CD4-positive, alpha-beta T cell treated with Interferon alpha-2 for 1 hour (primary cell): ENCODE data around the gene LPAR3.
"Not testable (repeated sequence)": the region's sequence is repeated elsewhere in the genome, so short reads cannot be mapped to it uniquely, and the experiment has no call there.

Experiments
- DNase-seq, 2 donors: peaks; one replicate each; pipeline ENCODE4 v3.0.0-alpha.2; 2020 to 2022

Gene LPAR3

GRCh38 chr1:84892705-84893618 lies at the start of gene LPAR3:
Gene LPAR3, minus strand, starts transcription at chr1:84893206. Its CDS starts 27,086 bp downstream, at chr1:84866120.
- peak in 1 of 2 donors; percentile 30 for DNase-seq

- no peak for DNase-seq
These were observed 48.8 kb upstream of the LPAR3 start for GRCh38 chr1:84941843-84942242.

- no peak for DNase-seq
These were observed 47.5 kb upstream of the LPAR3 start for GRCh38 chr1:84940481-84940880.

- DNase-seq = no peak
These were observed 46.8 kb upstream of the LPAR3 start for GRCh38 chr1:84939761-84940160.

- no peak for DNase-seq
These were observed 46.1 kb upstream of the LPAR3 start for GRCh38 chr1:84939151-84939550.

- peak; percentile 40 to 69 for DNase-seq
These were observed 43.3 kb upstream of the LPAR3 start for GRCh38 chr1:84936116-84936810.

- DNase-seq = no peak
These were observed 40.1 kb upstream of the LPAR3 start for GRCh38 chr1:84933011-84933611.

GRCh38 chr1:84930831-84931230 lies 37.8 kb upstream of the LPAR3 start:
- no peak for DNase-seq

GRCh38 chr1:84930329-84930728 lies 37.3 kb upstream of the LPAR3 start:
- peak in 1 of 2 donors; percentile 8 for DNase-seq

- DNase-seq = no peak
These were observed 36.6 kb upstream of the LPAR3 start for GRCh38 chr1:84929581-84929980.

GRCh38 chr1:84928979-84929378 lies 36.0 kb upstream of the LPAR3 start:
- no peak for DNase-seq

- no peak for DNase-seq
These were observed 30.3 kb upstream of the LPAR3 start for GRCh38 chr1:84923317-84923716.

GRCh38 chr1:84920159-84920558 lies 27.2 kb upstream of the LPAR3 start:
- no peak for DNase-seq

GRCh38 chr1:84919461-84919970 lies 26.5 kb upstream of the LPAR3 start:
- DNase-seq = no peak

GRCh38 chr1:84918726-84919336 lies 25.8 kb upstream of the LPAR3 start:
- DNase-seq = no peak

- no peak for DNase-seq
These were observed 23.9 kb upstream of the LPAR3 start for GRCh38 chr1:84916897-84917296.

- no peak for DNase-seq
These were observed 20.5 kb upstream of the LPAR3 start for GRCh38 chr1:84913555-84913892.

- DNase-seq = no peak
These were observed 19.9 kb upstream of the LPAR3 start for GRCh38 chr1:84912726-84913554.

- DNase-seq = not testable (repeated sequence)
These were observed 15.9 kb upstream of the LPAR3 start for GRCh38 chr1:84908746-84909464.

- DNase-seq = no peak
These were observed 14.3 kb upstream of the LPAR3 start for GRCh38 chr1:84907095-84907827.

- DNase-seq = not testable (repeated sequence)
These were observed 9.7 kb upstream of the LPAR3 start for GRCh38 chr1:84902727-84903126.
